GM23338 (cell line): Measurements from ENCODE around the gene INPP4B.
"Not testable (repeated sequence)": the region's sequence is repeated elsewhere in the genome, so short reads cannot be mapped to it uniquely, and the experiment has no call there.

Source experiments
- CREB1 ChIP-seq: fragments of 250-450 bp; sonication (Bioruptor Pico); IDR thresholded peaks from 2 replicates; pipeline ENCODE4 v1.5.0; 2020; ENCODE audit warnings: low read depth, mild to moderate bottlenecking, moderate library complexity
- ETS1 ChIP-seq: IDR thresholded peaks from 2 replicates; pipeline ENCODE4 v1.6.1; 2016; ENCODE audit warnings: antibody characterized with exemption
- EZH2 ChIP-seq: fragments of 200-600 bp; sonication (generic); IDR thresholded peaks from one replicate; pipeline ENCODE4 v1.8.0; 2017; ENCODE audit warnings: antibody characterized with exemption, mild to moderate bottlenecking, low read depth; ENCODE audit not compliant: unreplicated experiment
- EZH2phosphoT487 ChIP-seq: fragments of 200-600 bp; sonication (generic); IDR thresholded peaks from one replicate; pipeline ENCODE4 v1.8.1; 2018; ENCODE audit warnings: antibody characterized with exemption; ENCODE audit not compliant: unreplicated experiment
- JUNB ChIP-seq: IDR thresholded peaks from one replicate; pipeline ENCODE4 v1.6.1; 2016; ENCODE audit warnings: antibody characterized with exemption; ENCODE audit not compliant: unreplicated experiment
- NANOG ChIP-seq: IDR thresholded peaks from 2 replicates; pipeline ENCODE4 v1.6.1; 2016; ENCODE audit warnings: antibody characterized with exemption, borderline replicate concordance
- POLR2AphosphoS5 ChIP-seq: IDR thresholded peaks from 2 replicates; pipeline ENCODE4 v1.6.1; 2016; ENCODE audit warnings: antibody characterized with exemption, low read depth
- REST ChIP-seq: IDR thresholded peaks from one replicate; pipeline ENCODE4 v1.6.1; 2018; ENCODE audit warnings: antibody characterized with exemption; ENCODE audit not compliant: unreplicated experiment
- STAT1 ChIP-seq: IDR thresholded peaks from one replicate; pipeline ENCODE4 v1.6.1; 2016; ENCODE audit warnings: antibody characterized with exemption; ENCODE audit not compliant: unreplicated experiment
- ZNF114 ChIP-seq: fragments of 250-450 bp; sonication (Bioruptor Pico); IDR thresholded peaks from 2 replicates; pipeline ENCODE4 v1.5.0; 2020; ENCODE audit warnings: mild to moderate bottlenecking, moderate library complexity
- ZNF331 ChIP-seq: fragments of 250-450 bp; sonication (Bioruptor Pico); IDR thresholded peaks from 2 replicates; pipeline ENCODE4 v1.5.0; 2020; ENCODE audit warnings: low read depth, mild to moderate bottlenecking, moderate library complexity
- TF ChIP-seq, protein P1 (sequence below), 2 experiments: fragments of 200-600 bp in 1 of 2; sonication (generic) in 1 of 2; conservative IDR thresholded peaks; 2 replicates each; pipeline versions ENCODE4 v1.5.1 to v1.6.1; 2016 to 2017; ENCODE audit warnings: antibody characterized with exemption in 2 of 2, low read depth in 2 of 2, mild to moderate bottlenecking in 2 of 2, moderate library complexity in 1 of 2
- TF ChIP-seq, protein P2 (sequence below): fragments of 250-450 bp; sonication (Bioruptor Pico); IDR thresholded peaks from 2 replicates; pipeline ENCODE4 v1.5.0; 2020; ENCODE audit warnings: mild to moderate bottlenecking, moderate library complexity

DNA sequence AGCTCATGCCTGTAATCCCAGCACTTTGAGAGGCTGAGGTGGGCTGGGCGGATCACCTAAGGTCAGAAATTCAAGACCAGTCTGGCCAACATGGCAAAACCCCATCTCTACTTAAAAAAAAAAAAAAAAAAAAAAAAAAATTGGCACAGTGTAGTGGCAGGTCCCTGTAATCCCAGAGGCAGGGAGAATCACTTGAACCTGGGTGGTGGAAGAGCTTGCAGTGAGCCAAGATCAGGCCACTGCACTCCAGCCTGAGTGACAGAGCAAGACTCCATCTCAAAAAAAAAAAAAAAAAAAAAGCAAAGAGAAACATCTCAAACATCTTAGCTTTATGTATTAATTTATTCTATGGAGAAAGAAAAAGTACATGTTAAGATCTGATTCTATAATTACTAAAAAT is 201.5 kb downstream of the INPP4B start:
- TF ChIP-seq, protein P1, sequence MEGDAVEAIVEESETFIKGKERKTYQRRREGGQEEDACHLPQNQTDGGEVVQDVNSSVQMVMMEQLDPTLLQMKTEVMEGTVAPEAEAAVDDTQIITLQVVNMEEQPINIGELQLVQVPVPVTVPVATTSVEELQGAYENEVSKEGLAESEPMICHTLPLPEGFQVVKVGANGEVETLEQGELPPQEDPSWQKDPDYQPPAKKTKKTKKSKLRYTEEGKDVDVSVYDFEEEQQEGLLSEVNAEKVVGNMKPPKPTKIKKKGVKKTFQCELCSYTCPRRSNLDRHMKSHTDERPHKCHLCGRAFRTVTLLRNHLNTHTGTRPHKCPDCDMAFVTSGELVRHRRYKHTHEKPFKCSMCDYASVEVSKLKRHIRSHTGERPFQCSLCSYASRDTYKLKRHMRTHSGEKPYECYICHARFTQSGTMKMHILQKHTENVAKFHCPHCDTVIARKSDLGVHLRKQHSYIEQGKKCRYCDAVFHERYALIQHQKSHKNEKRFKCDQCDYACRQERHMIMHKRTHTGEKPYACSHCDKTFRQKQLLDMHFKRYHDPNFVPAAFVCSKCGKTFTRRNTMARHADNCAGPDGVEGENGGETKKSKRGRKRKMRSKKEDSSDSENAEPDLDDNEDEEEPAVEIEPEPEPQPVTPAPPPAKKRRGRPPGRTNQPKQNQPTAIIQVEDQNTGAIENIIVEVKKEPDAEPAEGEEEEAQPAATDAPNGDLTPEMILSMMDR (conservative IDR thresholded peaks at IDR 0.05; ENCODE audit: low read depth in 2 of 2): not testable (repeated sequence)
- TF ChIP-seq POLR2AphosphoS5; ZNF331 (CRISPR knock-in tag); JUNB; REST; EZH2phosphoT487; CREB1 (CRISPR knock-in tag); EZH2; ETS1; STAT1; NANOG; ZNF114 (CRISPR knock-in tag): not testable (repeated sequence)
- TF ChIP-seq, protein P2, sequence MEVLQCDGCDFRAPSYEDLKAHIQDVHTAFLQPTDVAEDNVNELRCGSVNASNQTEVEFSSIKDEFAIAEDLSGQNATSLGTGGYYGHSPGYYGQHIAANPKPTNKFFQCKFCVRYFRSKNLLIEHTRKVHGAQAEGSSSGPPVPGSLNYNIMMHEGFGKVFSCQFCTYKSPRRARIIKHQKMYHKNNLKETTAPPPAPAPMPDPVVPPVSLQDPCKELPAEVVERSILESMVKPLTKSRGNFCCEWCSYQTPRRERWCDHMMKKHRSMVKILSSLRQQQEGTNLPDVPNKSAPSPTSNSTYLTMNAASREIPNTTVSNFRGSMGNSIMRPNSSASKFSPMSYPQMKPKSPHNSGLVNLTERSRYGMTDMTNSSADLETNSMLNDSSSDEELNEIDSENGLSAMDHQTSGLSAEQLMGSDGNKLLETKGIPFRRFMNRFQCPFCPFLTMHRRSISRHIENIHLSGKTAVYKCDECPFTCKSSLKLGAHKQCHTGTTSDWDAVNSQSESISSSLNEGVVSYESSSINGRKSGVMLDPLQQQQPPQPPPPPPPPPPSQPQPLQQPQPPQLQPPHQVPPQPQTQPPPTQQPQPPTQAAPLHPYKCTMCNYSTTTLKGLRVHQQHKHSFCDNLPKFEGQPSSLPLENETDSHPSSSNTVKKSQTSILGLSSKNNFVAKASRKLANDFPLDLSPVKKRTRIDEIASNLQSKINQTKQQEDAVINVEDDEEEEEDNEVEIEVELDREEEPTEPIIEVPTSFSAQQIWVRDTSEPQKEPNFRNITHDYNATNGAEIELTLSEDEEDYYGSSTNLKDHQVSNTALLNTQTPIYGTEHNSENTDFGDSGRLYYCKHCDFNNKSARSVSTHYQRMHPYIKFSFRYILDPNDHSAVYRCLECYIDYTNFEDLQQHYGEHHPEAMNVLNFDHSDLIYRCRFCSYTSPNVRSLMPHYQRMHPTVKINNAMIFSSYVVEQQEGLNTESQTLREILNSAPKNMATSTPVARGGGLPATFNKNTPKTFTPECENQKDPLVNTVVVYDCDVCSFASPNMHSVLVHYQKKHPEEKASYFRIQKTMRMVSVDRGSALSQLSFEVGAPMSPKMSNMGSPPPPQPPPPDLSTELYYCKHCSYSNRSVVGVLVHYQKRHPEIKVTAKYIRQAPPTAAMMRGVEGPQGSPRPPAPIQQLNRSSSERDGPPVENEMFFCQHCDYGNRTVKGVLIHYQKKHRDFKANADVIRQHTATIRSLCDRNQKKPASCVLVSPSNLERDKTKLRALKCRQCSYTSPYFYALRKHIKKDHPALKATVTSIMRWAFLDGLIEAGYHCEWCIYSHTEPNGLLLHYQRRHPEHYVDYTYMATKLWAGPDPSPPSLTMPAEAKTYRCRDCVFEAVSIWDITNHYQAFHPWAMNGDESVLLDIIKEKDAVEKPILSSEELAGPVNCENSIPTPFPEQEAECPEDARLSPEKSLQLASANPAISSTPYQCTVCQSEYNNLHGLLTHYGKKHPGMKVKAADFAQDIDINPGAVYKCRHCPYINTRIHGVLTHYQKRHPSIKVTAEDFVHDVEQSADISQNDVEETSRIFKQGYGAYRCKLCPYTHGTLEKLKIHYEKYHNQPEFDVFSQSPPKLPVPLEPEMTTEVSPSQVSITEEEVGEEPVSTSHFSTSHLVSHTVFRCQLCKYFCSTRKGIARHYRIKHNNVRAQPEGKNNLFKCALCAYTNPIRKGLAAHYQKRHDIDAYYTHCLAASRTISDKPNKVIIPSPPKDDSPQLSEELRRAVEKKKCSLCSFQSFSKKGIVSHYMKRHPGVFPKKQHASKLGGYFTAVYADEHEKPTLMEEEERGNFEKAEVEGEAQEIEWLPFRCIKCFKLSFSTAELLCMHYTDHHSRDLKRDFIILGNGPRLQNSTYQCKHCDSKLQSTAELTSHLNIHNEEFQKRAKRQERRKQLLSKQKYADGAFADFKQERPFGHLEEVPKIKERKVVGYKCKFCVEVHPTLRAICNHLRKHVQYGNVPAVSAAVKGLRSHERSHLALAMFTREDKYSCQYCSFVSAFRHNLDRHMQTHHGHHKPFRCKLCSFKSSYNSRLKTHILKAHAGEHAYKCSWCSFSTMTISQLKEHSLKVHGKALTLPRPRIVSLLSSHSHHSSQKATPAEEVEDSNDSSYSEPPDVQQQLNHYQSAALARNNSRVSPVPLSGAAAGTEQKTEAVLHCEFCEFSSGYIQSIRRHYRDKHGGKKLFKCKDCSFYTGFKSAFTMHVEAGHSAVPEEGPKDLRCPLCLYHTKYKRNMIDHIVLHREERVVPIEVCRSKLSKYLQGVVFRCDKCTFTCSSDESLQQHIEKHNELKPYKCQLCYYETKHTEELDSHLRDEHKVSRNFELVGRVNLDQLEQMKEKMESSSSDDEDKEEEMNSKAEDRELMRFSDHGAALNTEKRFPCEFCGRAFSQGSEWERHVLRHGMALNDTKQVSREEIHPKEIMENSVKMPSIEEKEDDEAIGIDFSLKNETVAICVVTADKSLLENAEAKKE (CRISPR knock-in tag): not testable (repeated sequence)
